Measurements from ENCODE around the gene VAX1. TPM values are rescaled to one million over a fixed set of nuclear protein-coding genes. Genes with fewer than 3 reads are reported as not detected.

The VAX1 gene
- total RNA-seq, 1 donor from 2014 or later: not detected

- Mint-ChIP-seq H3K27ac (no peak overlapping the region), H3K27me3 (ENCODE audit: low read depth) (peaks cover 92% of the 10 kb centered on the region), H3K4me1 (peaks cover 13% of the 10 kb centered on the region), H3K4me3 (peak overlapping the region; percentile 73), H3K9me3 (no peaks in the 10 kb centered on the region), H3K36me3 (no peaks in the 10 kb centered on the region)
- DNase-seq (ENCODE audit: low spot score in 2 of 2, unreplicated experiment in 2 of 2): peak; percentile 53 to 83
- TF ChIP-seq, protein P1, sequence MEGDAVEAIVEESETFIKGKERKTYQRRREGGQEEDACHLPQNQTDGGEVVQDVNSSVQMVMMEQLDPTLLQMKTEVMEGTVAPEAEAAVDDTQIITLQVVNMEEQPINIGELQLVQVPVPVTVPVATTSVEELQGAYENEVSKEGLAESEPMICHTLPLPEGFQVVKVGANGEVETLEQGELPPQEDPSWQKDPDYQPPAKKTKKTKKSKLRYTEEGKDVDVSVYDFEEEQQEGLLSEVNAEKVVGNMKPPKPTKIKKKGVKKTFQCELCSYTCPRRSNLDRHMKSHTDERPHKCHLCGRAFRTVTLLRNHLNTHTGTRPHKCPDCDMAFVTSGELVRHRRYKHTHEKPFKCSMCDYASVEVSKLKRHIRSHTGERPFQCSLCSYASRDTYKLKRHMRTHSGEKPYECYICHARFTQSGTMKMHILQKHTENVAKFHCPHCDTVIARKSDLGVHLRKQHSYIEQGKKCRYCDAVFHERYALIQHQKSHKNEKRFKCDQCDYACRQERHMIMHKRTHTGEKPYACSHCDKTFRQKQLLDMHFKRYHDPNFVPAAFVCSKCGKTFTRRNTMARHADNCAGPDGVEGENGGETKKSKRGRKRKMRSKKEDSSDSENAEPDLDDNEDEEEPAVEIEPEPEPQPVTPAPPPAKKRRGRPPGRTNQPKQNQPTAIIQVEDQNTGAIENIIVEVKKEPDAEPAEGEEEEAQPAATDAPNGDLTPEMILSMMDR (IDR thresholded peaks at IDR 0.05; ENCODE audit: unreplicated experiment): peak; percentile 91
These were observed 37.9 kb upstream of the VAX1 start for GRCh38 chr10:117175901-117176534.

DNA sequence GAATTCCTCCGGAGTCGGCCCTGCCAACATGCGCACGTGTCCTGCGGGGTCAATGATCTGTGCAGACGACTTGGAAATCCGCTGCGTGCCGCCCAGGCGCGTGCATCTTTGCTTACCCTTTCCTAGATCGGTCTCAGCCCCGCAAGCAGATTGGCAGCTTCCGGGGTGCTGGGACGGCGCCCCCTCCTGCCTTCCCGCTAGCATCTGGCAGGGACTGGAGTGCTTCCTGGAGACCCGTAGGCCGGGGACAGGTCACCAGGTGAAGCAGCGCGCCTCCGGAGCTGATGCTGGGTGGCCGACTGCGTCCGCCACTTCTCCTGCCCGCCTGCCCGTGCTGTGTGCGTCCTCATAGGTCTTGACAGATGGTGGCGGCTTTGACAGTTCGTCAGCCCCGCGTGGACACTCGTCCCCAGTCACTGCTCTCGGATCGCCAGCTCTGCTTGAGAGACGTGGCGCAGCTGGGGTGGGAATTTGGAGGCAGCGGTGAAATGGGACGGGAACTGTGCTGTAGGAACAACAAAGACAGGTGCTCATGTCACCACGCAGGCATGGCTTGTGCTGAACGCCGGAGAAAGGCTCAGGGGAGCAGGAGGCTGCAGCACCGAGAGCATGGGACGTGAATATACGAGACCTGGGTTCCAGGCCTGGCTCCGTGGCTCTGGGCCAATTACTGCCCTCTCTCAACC, 37.3 kb upstream of the VAX1 start:
- Mint-ChIP-seq H3K4me3 (peak overlapping the region; percentile 73), H3K27me3 (ENCODE audit: low read depth) (peaks cover 93% of the 10 kb centered on the region), H3K4me1 (peaks cover 13% of the 10 kb centered on the region), H3K9me3 (no peaks in the 10 kb centered on the region), H3K36me3 (no peaks in the 10 kb centered on the region), H3K27ac (no peak overlapping the region)
- TF ChIP-seq, protein P1 (IDR thresholded peaks at IDR 0.05; ENCODE audit: unreplicated experiment): no peak
- peak in 1 of 2 experiments; percentile 49 for DNase-seq (ENCODE audit: low spot score in 2 of 2, unreplicated experiment in 2 of 2)

GRCh38 chr10:117174439-117175214, 36.6 kb upstream of the VAX1 start:
- DNase-seq (ENCODE audit: low spot score in 2 of 2, unreplicated experiment in 2 of 2): peak; percentile 49 to 88
- peaks cover 93% of the 10 kb centered on the region for H3K27me3 Mint-ChIP-seq (ENCODE audit: low read depth)
- H3K36me3 Mint-ChIP-seq: no peaks in the 10 kb centered on the region
- peaks cover 13% of the 10 kb centered on the region for H3K4me1 Mint-ChIP-seq
- no peak overlapping the region for H3K27ac Mint-ChIP-seq
- no peaks in the 10 kb centered on the region for H3K9me3 Mint-ChIP-seq
- TF ChIP-seq, protein P1 (IDR thresholded peaks at IDR 0.05; ENCODE audit: unreplicated experiment): peak; percentile 90
- H3K4me3 Mint-ChIP-seq: peak overlapping the region; percentile 73

DNA sequence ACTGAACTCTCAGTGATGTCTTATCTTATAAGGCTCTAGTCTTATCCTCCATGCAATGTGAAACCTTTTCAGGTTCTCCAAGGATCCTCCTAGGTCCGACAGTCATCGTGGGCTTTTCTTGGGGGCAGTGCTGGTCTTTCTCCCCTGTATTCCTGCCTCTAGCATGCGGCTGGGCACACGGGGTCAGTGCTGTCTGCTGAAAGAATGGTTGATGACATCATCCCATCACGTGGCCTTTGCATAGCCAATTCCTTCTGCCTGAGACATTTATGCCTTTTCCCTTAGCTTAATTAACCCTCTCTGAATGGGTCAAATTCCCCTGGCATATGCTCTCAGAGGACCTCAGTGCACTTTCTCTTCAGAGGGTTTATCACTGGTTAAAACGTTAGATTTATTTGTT, 32.2 kb upstream of the VAX1 start:
- Mint-ChIP-seq H3K4me3 (no peak overlapping the region), H3K4me1 (peaks cover 14% of the 10 kb centered on the region), H3K36me3 (no peaks in the 10 kb centered on the region), H3K9me3 (no peaks in the 10 kb centered on the region), H3K27ac (no peak overlapping the region), H3K27me3 (ENCODE audit: low read depth) (peaks cover 100% of the 10 kb centered on the region)
- TF ChIP-seq, protein P1 (IDR thresholded peaks at IDR 0.05; ENCODE audit: unreplicated experiment): no peak
- DNase-seq (ENCODE audit: low spot score in 2 of 2, unreplicated experiment in 2 of 2): no peak

DNA sequence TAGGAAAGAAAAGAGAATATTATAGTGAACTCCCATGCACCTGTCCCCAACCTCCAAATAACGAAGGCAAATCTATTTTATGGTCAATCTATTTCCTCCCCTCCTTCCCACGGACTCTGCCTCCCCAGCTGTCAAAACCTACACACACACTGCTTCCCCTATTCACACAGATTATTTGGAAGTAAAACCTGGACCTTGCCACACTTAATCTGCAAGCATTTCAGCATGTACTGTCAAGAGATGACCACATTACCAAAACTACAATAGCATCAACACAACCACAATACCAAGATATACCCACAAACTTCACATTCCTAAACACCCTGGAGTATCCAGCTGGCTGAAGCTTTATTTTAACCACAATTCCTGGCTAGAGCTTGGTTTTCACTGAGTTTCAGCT, 31.4 kb upstream of the VAX1 start:
- TF ChIP-seq, protein P1 (IDR thresholded peaks at IDR 0.05; ENCODE audit: unreplicated experiment): no peak
- no peaks in the 10 kb centered on the region for H3K9me3 Mint-ChIP-seq
- no peak for DNase-seq (ENCODE audit: low spot score in 2 of 2, unreplicated experiment in 2 of 2)
- no peak overlapping the region for H3K4me3 Mint-ChIP-seq
- peaks cover 14% of the 10 kb centered on the region for H3K4me1 Mint-ChIP-seq
- H3K36me3 Mint-ChIP-seq: no peaks in the 10 kb centered on the region
- peaks cover 100% of the 10 kb centered on the region for H3K27me3 Mint-ChIP-seq (ENCODE audit: low read depth)
- H3K27ac Mint-ChIP-seq: no peak overlapping the region

Data from mesothelial cell of epicardium (in vitro differentiated cells).